Loucy (cell line): ENCODE results near the gene SAMD4B.

Experiments
- CTCF ChIP-seq: fragments of 200-600 bp; sonication (generic); conservative IDR thresholded peaks from 2 replicates; pipeline ENCODE4 v1.5.1; 2014; ENCODE audit warnings: mild to moderate bottlenecking, antibody characterized with exemption, low read length
- EZH2phosphoT487 ChIP-seq: fragments of 200-600 bp; IDR thresholded peaks from 2 replicates; pipeline ENCODE4 v1.6.1; 2018; ENCODE audit warnings: antibody characterized with exemption, mild to moderate bottlenecking, moderate library complexity, borderline replicate concordance

DNA sequence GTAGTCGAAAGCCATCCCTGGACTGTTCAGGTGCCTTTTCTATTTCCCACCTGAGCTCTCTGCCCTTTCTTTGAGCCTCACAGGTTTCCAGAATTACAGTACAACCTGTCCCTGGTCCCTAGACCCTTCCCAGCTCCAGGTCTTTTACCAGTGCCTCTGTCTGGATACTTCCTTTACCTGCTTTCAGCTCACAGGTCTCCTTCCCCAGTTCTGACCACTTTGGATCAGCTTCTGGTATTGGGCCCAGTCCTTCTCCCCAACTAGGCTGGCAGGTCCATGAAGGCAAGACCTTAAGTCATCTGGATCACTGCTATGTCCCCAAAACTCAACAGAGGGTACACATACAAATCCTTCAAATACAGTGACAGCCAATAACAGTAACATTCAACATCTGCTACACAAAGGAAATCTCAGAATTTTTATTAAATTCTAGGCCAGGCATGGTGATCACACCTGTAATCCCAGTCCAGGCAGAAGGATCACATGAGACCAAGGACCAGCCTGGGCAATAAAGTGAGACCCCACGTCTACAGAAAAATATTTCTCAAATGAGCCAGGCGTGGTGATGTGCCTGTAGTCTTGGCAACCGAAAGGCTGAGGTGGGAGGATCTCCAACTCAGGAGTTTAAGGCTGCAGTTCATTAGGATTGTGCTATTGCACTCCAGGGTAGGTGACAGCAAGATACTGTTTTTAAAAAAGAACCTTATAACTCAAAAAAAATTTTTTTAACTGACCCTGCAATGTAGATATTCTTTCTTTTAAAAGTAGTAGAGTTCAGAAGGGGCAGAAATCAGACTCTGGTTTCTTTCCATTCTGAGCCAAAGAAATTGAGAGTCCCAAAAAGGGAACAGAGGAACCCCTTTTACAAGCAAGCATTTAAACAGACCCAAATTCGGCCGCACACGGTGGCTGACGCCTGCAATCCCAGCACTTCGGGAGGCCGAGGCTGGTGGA is 92.2 kb downstream of the SAMD4B start:
- TF ChIP-seq CTCF (no peak), EZH2phosphoT487 (no peak)
